GM21723 (cell line): ENCODE data around the gene CPN1.
"Not testable (repeated sequence)": the region's sequence is repeated elsewhere in the genome, so short reads cannot be mapped to it uniquely, and the experiment has no call there.

ENCODE experiments used
- ATAC-seq: cut with Tn5 transposase; IDR thresholded peaks from one replicate; pipeline ENCODE4 v1.9.1; 2021; ENCODE audit warnings: mild to moderate bottlenecking, moderate library complexity; ENCODE audit not compliant: unreplicated experiment

The CPN1 gene

GRCh38 chr10:100025576-100025975 is 56.1 kb downstream of the CPN1 start:
- no peak for ATAC-seq

- no peak for ATAC-seq
These were observed 56.9 kb downstream of the CPN1 start for GRCh38 chr10:100024748-100025147.

GRCh38 chr10:100022403-100022802 is 59.3 kb downstream of the CPN1 start:
- no peak for ATAC-seq

GRCh38 chr10:100021322-100021721 is 60.3 kb downstream of the CPN1 start:
- ATAC-seq, result no peak

DNA sequence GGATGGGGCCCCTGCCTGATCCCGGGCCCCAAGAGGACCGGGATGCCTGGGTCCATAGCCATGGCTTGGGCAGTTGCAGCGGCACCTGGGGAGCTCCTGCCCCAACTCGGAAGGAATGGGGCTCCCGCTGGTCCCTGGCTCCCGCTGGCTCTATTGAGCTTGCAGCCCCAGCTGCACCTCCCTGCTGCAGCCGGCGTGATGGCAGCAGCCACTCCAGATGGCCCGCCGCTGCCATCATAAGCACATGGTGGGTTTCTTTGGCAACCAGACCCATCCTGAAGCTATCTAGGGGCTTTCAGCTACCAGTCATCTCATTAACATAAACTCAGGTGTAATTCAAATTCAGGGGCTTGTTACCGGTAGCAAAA is 60.8 kb downstream of the CPN1 start:
- peak; percentile 12 for ATAC-seq

GRCh38 chr10:100020142-100020885 is 61.4 kb downstream of the CPN1 start:
- peak; percentile 87 for ATAC-seq

DNA sequence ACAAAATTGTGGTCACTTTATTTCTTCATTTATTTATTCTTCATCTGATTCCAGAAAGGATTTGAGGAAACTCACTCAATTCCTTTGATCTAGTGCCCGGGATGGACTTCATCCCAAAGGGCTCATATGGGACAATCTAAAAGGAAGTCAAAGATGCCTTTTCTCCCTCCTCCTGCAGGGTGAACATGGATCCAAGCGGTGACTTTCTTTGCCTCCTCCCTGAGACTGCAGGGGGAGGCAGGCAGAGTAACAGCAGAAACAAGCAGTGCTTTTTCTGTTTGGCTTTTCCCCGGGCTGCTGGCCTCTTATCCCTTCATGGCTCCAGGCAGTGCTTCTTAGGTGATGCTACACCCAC is 61.9 kb downstream of the CPN1 start:
- ATAC-seq, result no peak

DNA sequence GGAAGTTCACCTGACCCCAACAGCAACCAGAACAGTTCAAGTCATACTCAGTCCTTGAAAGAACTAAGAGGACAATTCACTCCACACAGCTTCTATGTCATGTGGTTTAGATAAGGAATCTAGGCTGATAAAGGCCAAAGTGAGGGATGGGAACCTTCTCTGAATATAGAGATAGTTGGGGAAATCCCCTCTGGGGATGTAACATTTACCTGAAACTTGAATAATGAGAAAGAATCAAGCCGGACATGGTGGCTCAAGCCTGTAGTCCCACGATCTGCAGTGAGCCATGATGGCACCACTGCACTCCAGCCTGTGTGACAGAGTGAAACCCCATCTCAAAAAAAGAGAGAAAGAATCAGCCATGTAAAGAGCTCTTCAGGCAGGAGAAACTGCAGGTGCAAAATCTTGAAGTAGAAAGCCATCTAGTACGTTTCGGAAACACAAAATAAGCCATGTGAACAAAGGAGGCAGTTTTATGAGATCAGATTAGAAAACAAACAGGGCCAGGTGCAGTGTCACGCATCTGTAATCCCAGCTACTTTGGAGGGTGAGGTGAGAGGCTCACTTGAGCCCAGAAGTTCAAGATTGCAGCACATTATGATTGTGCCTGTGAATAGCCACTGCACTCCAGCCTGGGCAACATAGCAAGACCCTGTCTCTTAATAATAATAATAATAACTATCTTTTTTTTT is 67.5 kb downstream of the CPN1 start:
- ATAC-seq, result peak; percentile 78

DNA sequence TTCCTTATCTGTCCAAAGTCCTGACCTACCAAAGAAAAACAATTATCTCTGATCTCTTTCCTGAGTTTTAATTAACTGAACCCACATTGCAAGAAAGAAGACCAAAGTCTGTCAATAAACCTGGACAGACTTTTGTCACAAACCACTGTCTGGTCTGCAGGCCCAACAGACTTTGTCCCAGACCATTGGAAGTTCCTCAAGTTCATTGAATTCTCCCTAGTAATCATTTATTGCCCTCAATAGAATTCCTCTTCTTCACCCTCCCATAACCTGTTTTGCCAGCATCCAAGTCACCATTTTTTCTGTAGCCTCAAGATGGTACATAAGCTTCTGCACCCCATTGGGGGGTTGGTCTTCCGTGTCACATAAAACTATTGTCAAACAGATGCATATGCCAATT is 68.0 kb downstream of the CPN1 start:
- no peak for ATAC-seq

DNA sequence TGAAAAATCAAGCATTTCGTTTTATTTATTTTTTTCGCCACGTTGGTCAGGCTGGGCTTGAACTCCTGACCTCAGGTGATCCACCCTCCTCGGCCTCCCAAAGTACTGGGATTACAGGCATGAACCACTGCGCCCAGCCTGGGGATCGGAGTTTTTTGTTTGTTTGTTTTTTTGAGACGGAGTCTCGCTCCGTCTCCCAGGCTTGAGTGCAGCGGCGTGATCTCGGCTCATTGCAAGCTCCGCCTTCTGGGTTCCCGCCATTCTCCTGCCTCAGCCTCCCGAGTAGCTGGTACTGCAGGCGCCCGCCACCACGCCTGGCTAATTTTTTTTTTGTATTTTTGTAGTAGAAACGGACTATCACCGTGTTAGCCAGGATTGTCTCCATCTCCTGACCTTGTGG is 69.8 kb downstream of the CPN1 start:
- not testable (repeated sequence) for ATAC-seq

DNA sequence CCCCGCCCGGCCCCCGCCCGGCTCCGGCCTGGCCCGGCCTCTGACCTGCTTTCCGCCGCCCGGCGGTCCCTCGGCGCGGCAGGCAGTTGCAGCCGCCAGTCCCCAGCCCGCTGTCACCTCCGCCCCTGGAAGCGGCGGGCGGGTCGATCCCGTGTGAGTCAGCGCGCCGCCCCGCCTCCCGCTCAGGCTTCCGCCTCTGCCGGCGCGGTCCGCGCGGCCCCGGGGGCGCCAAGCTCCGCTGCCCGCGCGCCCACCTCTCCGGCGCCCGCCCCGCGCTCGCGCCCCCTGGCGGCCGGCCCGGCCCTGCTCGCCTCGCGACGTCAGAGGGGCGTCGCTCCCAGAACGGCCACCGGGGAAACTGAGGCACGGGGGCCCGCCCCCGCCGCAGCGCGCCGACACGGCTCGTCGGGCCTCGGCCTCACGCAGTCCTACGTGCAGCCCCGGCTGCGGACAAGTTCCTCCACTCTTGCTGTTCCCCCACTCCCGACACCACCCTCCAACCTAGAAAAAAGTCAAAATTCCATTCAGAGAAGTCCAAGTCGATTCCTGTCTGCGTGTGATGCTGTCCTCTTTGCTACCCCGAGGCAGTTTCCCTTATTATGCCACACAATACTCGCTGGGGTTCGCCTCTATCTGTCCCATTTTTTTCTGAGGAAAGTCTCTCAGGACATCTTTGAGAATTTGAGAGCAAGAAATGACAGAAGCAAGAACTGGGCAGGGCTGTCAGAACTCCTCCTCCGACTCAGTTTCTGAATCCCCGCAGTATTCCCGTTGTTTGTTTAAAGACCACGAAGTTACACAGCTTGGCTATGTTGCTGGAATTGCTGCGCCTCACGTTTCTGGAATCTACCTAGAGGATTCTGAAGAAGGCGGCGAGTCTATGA is 71.6 kb downstream of the CPN1 start, which contains the start of gene DNMBP:
DNMBP (minus strand) TSS at position 155 of the 884 bp plus-strand sequence. CDS start 37,823 bp downstream, outside the sequence.
- peak; percentile 71 for ATAC-seq

GRCh38 chr10:100009283-100009792 is 72.3 kb downstream of the CPN1 start:
- ATAC-seq, result peak; percentile 57

DNA sequence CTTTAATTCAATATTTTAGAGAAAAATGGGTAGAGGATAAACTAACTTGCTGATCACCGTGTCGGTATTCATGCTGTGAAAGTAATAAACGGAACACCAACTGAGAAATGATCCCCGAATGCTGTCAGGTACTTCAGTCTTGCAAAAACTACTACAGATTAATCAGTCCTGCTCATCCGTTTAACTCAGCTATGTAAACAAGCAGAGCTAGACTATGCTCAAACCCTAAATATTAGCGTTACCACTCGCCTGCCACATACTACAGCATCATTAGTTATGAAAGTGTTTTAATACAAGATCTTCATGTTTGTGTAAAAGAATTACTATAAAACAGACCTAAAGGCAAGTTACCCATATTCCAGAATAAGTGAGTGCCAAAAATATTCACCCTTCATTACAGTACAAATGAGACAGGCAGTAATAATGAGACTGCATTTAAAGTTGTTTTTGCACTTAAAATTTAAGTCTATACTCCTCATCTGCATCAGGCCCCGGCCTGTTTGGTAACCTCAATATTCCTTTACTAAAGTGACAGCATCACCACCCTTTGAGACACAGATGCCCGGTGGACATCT is 72.9 kb downstream of the CPN1 start:
- ATAC-seq, result peak; percentile 6

DNA sequence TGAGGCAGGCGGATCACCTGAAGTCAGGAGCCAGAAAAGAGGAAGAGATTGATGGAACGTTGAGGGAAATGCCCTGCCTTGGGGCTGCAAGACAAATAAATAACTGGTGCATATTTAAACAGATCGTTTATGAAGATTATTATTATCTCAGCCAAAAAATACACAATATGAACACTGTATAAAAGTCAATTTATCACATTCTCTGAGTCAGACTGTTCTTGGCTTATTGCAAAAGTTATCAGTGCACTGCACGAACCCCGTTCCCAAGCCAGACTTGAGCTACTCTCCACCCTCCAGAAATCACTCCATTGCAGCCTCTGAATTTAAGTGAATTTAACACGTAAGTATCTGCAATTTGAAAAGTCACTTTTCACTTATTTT is 73.5 kb downstream of the CPN1 start:
- ATAC-seq, result no peak

- no peak for ATAC-seq
These were observed 74.2 kb downstream of the CPN1 start for GRCh38 chr10:100007231-100008141.

DNA sequence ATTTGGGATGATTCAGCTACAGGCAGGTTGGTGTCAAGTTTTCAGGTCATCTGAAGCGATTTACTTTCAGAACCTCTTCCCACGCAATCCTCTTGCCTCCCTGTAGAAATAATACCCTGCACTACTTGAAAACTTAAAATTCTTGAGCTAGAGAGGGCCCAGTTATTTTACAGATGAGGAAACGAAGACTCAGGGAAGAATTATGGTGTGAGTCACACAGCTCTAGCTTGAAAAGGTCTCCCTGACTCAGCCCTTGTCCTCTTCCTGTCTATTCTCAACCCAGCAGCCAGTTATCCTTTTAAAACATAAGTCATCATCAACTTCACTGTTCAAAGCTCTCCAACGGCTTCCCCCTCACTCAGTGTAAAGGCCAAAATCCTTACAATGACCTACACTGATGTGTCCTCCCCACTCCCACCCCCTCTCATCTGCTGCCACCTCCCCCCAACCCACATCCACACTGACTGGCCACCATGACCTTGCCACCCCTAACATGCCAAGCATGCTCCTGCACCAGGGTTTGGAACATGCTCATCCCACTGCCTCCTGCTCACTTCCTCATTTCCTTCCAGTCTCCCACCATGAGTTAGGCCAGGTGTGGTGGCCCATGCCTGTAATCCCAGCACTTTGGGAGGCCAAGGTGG is 75.3 kb downstream of the CPN1 start:
- ATAC-seq, result no peak

GRCh38 chr10:100004805-100005510 is 76.7 kb downstream of the CPN1 start:
- ATAC-seq, result no peak

- ATAC-seq, result no peak
These were observed 81.5 kb downstream of the CPN1 start for GRCh38 chr10:100000109-100000644.
